ENCODE data around the gene GNG2.
"Not testable (repeated sequence)": the region's sequence is repeated elsewhere in the genome, so short reads cannot be mapped to it uniquely, and the experiment has no call there.

GNG2 gene

GRCh38 chr14:51897791-51898355 lies 37.5 kb downstream of the GNG2 start:
- DNase-seq, result no peak

- DNase-seq, result no peak
Measured at GRCh38 chr14:51901475-51902024, 41.1 kb downstream of the GNG2 start.

- not testable (repeated sequence) for DNase-seq
Measured at GRCh38 chr14:51905656-51906121, 45.3 kb downstream of the GNG2 start.

- DNase-seq, result no peak
Measured at GRCh38 chr14:51908086-51908485, 47.7 kb downstream of the GNG2 start.

- DNase-seq, result no peak
Measured at GRCh38 chr14:51912112-51912786, 51.8 kb downstream of the GNG2 start.

GRCh38 chr14:51914310-51914709 lies 53.9 kb downstream of the GNG2 start:
- no peak for DNase-seq

GRCh38 chr14:51917193-51917592 lies 56.8 kb downstream of the GNG2 start:
- DNase-seq, result no peak

- no peak for DNase-seq
Measured at GRCh38 chr14:51921026-51921425, 60.6 kb downstream of the GNG2 start.

- no peak for DNase-seq
Measured at GRCh38 chr14:51922624-51923023, 62.2 kb downstream of the GNG2 start.

GRCh38 chr14:51924600-51924999 lies 64.2 kb downstream of the GNG2 start:
- DNase-seq, result peak in 1 of 2 experiments; percentile 17

- DNase-seq, result no peak
Measured at GRCh38 chr14:51925980-51926379, 65.6 kb downstream of the GNG2 start.

GRCh38 chr14:51926449-51926848 lies 66.0 kb downstream of the GNG2 start:
- no peak for DNase-seq

GRCh38 chr14:51928568-51928967 lies 68.2 kb downstream of the GNG2 start:
- DNase-seq, result no peak

GRCh38 chr14:51929166-51929565 lies 68.8 kb downstream of the GNG2 start:
- DNase-seq, result no peak

GRCh38 chr14:51929910-51930682 lies 69.7 kb downstream of the GNG2 start:
- peak; percentile 12 to 74 for DNase-seq

GRCh38 chr14:51931308-51931707 lies 70.9 kb downstream of the GNG2 start:
- no peak for DNase-seq

GRCh38 chr14:51933191-51933590 lies 72.8 kb downstream of the GNG2 start:
- DNase-seq, result no peak

GRCh38 chr14:51938137-51938536 lies 77.7 kb downstream of the GNG2 start:
- no peak for DNase-seq

- no peak for DNase-seq
Measured at GRCh38 chr14:51938821-51939220, 78.4 kb downstream of the GNG2 start.

- no peak for DNase-seq
Measured at GRCh38 chr14:51939226-51939625, 78.8 kb downstream of the GNG2 start.

GRCh38 chr14:51939755-51940301 lies 79.4 kb downstream of the GNG2 start:
- no peak for DNase-seq

GRCh38 chr14:51942971-51943370 lies 82.6 kb downstream of the GNG2 start:
- no peak for DNase-seq

- DNase-seq, result no peak
Measured at GRCh38 chr14:51950007-51950406, 89.6 kb downstream of the GNG2 start.
